Stimulated activated CD4-positive, alpha-beta T cell treated with anti-CD3 and anti-CD28 coated beads, Interleukin-4, amount 100 ng/mL, for 4 hours (primary cell): ENCODE measurements around the gene VWA8.
"Not testable (repeated sequence)": the region's sequence is repeated elsewhere in the genome, so short reads cannot be mapped to it uniquely, and the experiment has no call there.

Experiments
- DNase-seq, 2 experiments: peaks; one replicate each; pipeline ENCODE4 v3.0.0-alpha.2; 2020

Gene VWA8

GRCh38 chr13:41847216-41847615, 113.7 kb downstream of the VWA8 start:
- no peak for DNase-seq

GRCh38 chr13:41842036-41842620, 118.8 kb downstream of the VWA8 start:
- no peak for DNase-seq

- no peak for DNase-seq
These were observed 123.3 kb downstream of the VWA8 start for GRCh38 chr13:41837629-41838028.

- no peak for DNase-seq
These were observed 125.0 kb downstream of the VWA8 start for GRCh38 chr13:41835871-41836270.

- DNase-seq: not testable (repeated sequence)
These were observed 126.2 kb downstream of the VWA8 start for GRCh38 chr13:41834697-41835096.

GRCh38 chr13:41833831-41834230, 127.1 kb downstream of the VWA8 start:
- DNase-seq: no peak

- DNase-seq: no peak
These were observed 127.7 kb downstream of the VWA8 start for GRCh38 chr13:41833201-41833600.

GRCh38 chr13:41827507-41828213, 133.2 kb downstream of the VWA8 start:
- no peak for DNase-seq

GRCh38 chr13:41825691-41826090, 135.2 kb downstream of the VWA8 start:
- DNase-seq: no peak

GRCh38 chr13:41823476-41823875, 137.4 kb downstream of the VWA8 start:
- DNase-seq: no peak

- DNase-seq: no peak
These were observed 138.3 kb downstream of the VWA8 start for GRCh38 chr13:41822560-41822959.

- no peak for DNase-seq
These were observed 139.7 kb downstream of the VWA8 start for GRCh38 chr13:41821238-41821594.

- no peak for DNase-seq
These were observed 140.2 kb downstream of the VWA8 start for GRCh38 chr13:41820581-41821237.

- no peak for DNase-seq
These were observed 144.9 kb downstream of the VWA8 start for GRCh38 chr13:41816057-41816456.

GRCh38 chr13:41813426-41813825, 147.5 kb downstream of the VWA8 start:
- no peak for DNase-seq

- no peak for DNase-seq
These were observed 148.1 kb downstream of the VWA8 start for GRCh38 chr13:41812851-41813250.

- DNase-seq: no peak
These were observed 148.7 kb downstream of the VWA8 start for GRCh38 chr13:41812237-41812636.

- DNase-seq: no peak
These were observed 149.3 kb downstream of the VWA8 start for GRCh38 chr13:41811588-41812021.

- no peak for DNase-seq
These were observed 150.9 kb downstream of the VWA8 start for GRCh38 chr13:41809962-41810361.

GRCh38 chr13:41803445-41803735, 157.5 kb downstream of the VWA8 start:
- not testable (repeated sequence) for DNase-seq

GRCh38 chr13:41802684-41803444, 158.0 kb downstream of the VWA8 start:
- no peak for DNase-seq

- no peak for DNase-seq
These were observed 158.7 kb downstream of the VWA8 start for GRCh38 chr13:41802043-41802683.

GRCh38 chr13:41791056-41791455, 169.9 kb downstream of the VWA8 start:
- no peak for DNase-seq
